Measurements from ENCODE around the gene GORAB.

GORAB gene

GRCh38 chr1:170537798-170538503 lies 6.0 kb downstream of the GORAB start:
- no peak for DNase-seq (ENCODE audit: low read depth in 4 of 4, low spot score in 1 of 4)

DNA sequence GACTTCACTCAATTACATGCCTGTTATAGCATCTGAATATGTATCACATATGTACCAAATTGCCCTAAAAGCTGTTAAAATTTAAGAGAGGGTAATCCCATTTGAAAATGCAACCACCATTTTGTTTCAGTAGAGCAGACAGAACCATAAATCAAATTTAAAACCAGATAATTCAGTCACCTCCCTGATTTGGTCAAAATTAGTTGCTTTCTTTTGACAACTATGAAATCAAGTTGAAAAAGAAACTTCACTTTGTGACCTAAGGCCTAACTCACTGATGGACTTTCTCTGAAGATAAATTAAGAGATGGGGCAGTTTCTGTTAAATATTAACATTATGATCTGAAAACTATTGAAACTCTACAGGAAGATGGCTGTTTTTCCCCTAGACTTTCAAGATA lies 6.7 kb downstream of the GORAB start:
- no peak for DNase-seq (ENCODE audit: low read depth in 4 of 4, low spot score in 1 of 4)

DNA sequence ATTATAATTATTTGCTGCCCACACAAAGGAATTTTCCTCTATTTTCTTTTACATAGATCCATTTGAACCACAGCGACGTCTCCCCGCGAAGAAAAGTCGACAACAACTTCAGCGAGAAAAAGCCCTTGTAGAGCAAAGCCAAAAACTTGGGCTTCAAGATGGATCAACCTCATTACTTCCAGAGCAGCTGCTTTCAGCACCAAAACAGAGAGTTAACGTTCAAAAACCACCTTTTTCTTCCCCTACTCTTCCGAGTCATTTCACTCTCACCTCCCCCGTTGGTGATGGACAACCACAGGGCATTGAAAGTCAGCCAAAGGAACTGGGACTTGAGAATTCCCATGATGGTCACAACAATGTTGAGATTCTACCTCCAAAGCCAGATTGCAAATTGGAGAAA lies 7.2 kb downstream of the GORAB start:
- no peak for DNase-seq (ENCODE audit: low read depth in 4 of 4, low spot score in 1 of 4)

DNA sequence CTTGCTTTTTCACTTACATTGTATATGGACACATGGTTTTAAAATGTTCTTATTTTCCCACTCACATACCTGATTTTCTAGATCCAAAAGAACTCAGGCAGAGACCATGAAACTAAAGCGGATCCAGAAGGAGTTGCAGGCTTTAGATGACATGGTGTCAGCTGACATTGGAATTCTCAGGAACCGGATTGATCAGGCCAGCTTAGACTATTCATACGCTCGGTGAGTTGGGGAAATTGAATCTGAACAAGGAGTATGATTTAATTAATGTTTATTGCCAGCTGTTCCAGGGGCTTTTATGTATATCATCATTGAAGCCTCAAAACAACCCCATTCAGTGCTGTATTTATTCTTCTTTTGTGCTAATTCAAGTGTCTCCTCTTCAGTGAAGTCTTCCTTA lies 12.7 kb downstream of the GORAB start:
- DNase-seq (ENCODE audit: low read depth in 4 of 4, low spot score in 1 of 4) = no peak

- DNase-seq (ENCODE audit: low read depth in 4 of 4, low spot score in 1 of 4) = no peak
Observed at GRCh38 chr1:170545476-170545875, 13.5 kb downstream of the GORAB start.

GRCh38 chr1:170547255-170547654 lies 15.3 kb downstream of the GORAB start:
- DNase-seq (ENCODE audit: low read depth in 4 of 4, low spot score in 1 of 4) = no peak

GRCh38 chr1:170548497-170548896 lies 16.5 kb downstream of the GORAB start:
- no peak for DNase-seq (ENCODE audit: low read depth in 4 of 4, low spot score in 1 of 4)

DNA sequence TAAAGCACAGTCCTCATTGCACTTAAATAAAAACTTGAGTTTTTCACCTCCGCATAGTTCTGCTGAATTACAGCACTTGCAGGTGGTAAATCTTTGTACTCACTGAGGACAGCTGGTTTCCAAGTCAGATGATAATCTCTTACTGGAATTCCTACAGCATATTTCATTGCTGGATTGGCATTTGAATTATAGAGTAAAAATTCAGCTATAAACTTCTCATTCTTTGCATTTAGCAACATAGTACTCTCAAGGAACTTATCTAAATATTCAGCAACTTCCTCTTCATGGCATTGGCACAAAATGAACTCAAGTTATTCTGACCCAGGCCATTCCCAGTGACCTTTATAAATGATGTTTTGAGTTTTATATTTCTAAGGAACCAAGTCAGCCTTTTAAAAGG lies 23.4 kb downstream of the GORAB start:
- no peak for DNase-seq (ENCODE audit: low read depth in 4 of 4, low spot score in 1 of 4)

- no peak for DNase-seq (ENCODE audit: low read depth in 4 of 4, low spot score in 1 of 4)
Observed at GRCh38 chr1:170556917-170557316, 25.0 kb downstream of the GORAB start.

- no peak for DNase-seq (ENCODE audit: low read depth in 4 of 4, low spot score in 1 of 4)
Observed at GRCh38 chr1:170558731-170559130, 26.8 kb downstream of the GORAB start.

DNA sequence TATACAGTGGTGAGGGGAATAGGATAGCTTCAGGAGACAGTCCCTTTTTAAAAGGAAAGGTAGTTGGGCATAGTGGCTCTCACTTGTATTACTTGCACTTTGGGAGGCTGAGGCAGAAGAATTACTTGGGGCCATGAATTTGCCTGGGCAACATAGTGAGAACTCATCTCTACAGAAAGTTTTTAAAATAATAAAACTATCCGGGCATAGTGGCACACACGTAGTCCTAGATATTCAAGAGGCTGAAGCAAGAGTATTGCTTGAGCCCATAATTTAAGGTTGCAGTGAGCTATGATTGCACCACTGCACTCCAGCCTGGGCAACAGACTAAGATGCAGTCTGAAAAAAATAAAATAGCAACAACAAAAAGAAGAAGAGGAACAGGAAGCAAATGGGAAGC lies 27.2 kb downstream of the GORAB start:
- no peak for DNase-seq (ENCODE audit: low read depth in 4 of 4, low spot score in 1 of 4)

DNA sequence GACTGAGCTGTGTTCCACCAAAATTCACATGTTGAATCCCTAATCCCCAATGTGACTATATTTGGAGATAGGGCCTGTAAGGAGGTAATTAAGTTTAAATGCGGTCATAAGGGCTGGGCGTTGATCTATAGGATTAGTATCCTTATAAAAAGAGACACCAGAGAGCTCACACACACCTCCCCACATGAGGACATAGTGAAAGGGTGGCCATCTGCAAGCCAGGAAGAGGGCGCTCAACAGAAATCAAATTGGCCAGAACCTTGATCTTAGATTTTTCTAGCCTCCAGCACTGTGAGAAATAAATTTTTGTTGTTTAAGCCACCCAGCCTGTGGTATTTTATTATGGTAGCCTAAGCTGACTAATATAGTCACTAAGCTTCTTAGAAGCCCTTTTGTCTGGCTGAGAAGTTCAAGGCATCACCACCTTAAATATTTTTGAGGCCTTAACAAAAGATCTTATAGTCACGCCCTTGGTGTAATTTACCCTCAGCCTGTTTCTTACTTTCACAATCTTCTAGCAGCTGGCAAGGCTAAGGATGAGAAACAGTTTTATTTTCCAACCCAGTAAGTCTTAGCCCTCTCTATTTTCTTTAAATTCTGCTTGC lies 28.8 kb downstream of the GORAB start:
- no peak for DNase-seq (ENCODE audit: low read depth in 4 of 4, low spot score in 1 of 4)

DNA sequence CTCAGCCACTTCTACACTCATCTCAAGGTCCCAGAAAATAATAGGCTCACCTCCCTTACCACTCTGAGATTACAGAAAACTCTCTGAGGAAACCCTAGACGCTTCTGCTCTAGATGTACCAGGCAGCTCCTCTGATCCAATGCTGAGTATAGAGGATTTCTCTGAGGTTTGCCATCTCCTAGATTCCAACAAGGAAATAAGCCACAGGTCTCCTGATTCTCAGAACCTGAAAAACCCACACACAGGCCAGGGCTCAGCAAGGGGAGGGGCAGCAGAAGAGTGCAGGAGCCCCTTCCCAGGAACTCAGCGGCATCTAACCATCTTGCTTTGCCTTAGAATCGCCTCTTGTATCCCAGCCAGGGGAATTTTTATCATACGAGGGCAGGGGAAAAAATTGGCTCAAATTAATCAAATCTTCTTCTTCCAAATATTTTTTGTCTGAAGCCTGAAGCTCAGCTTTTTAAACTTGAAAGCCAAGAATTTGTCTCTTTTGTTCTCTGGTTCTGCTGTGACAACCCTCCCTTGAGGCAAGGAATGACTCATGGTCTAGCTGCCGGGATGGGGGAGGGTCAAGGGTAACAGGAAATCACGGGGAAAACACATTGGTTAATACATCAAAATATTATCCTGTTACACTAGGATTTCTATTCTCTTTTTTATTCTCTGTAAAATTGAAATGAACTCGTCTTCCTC lies 30.8 kb downstream of the GORAB start:
- DNase-seq (ENCODE audit: low read depth in 4 of 4, low spot score in 1 of 4) = peak in 1 of 4 experiments; percentile 2

- no peak for DNase-seq (ENCODE audit: low read depth in 4 of 4, low spot score in 1 of 4)
Observed at GRCh38 chr1:170567214-170567613, 35.2 kb downstream of the GORAB start.

- DNase-seq (ENCODE audit: low read depth in 4 of 4, low spot score in 1 of 4) = no peak
Observed at GRCh38 chr1:170568197-170568596, 36.2 kb downstream of the GORAB start.

- no peak for DNase-seq (ENCODE audit: low read depth in 4 of 4, low spot score in 1 of 4)
Observed at GRCh38 chr1:170576980-170577379, 45.0 kb downstream of the GORAB start.

DNA sequence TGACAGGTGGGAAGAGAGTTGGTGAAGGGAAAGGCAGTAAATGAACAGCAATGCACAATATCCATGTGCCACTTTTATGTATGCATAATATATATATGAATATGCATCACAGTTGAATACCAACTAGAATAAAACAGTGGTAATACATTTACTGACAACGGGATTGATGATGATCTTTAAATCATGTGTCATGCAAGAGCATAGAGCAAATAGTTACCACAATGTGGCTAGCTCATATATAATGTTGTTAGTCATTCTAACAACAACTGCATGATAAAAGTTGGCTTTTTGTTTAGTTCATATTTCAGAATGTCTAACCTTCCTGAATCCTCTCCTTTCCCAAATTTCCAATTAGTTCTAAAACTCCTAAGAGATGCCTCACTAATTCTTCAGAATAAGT lies 46.4 kb downstream of the GORAB start:
- no peak for DNase-seq (ENCODE audit: low read depth in 4 of 4, low spot score in 1 of 4)

DNA sequence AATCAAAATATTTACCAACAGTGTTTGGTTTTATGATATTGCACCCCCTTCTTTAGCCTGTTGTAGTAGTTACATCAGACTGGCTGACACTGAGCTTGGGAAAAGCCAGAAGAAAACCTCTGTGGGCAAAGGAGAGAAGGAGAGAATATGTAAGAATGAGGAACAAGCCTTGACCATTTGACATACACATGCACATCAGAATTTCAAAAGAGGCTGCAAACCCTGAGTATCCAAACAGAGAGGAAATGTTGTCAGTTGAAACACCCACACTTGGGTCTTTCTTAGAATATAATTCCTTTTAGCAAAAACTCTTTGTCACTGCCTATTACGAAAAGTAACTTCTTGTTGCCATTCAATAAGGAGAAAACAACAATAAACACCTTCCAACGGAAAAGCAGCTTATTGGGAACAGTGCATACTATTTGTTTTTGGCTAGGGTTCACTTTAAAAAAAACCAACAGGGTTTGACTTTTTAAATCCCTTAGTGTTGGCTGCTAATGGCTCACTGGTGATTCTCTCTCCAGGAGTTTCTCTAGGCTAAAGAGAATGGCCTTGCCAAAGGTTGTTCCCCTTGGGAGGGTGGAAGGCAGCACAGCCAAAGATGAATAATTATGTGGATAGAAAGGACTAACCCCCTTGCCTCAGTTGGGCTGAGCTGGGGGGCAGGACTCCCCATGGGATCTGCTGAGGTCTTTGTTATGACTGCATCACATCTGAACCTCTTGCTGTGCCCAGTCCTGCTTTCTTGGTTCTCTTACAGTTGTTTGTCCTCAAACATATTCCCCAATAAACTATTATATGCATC lies 48.9 kb downstream of the GORAB start:
- no peak for DNase-seq (ENCODE audit: low read depth in 4 of 4, low spot score in 1 of 4)

DNA sequence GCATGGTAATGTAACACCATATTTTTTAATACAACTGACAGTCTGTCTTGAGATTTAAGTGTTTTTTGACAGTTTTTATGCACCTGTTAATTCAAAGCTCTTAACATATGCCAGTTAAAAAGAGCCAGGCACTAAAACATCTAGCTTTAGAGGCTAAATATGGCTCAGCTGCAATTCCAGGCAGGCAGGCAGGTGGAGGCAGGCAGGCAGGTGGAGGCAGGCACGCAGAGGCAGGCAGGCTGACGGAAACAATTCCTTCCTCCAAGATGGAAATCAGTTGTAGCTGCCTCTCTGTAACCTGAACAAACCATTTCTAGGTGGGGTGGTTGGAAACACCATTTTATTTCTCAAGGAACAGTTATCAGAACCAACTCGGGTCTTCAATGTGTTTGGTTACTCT lies 51.2 kb downstream of the GORAB start:
- no peak for DNase-seq (ENCODE audit: low read depth in 4 of 4, low spot score in 1 of 4)

- DNase-seq (ENCODE audit: low read depth in 4 of 4, low spot score in 1 of 4) = no peak
Observed at GRCh38 chr1:170586321-170587252, 54.6 kb downstream of the GORAB start.

- no peak for DNase-seq (ENCODE audit: low read depth in 4 of 4, low spot score in 1 of 4)
Observed at GRCh38 chr1:170587253-170587593, 55.3 kb downstream of the GORAB start.
